Urothelium cell line (cell line): ENCODE results near the gene RAB14.
"Not testable (repeated sequence)": the region's sequence is repeated elsewhere in the genome, so short reads cannot be mapped to it uniquely, and the experiment has no call there.

ENCODE experiments used
- DNase-seq: peaks from one replicate; pipeline ENCODE4 v3.0.0; 2011; ENCODE audit warnings: low spot score, mixed read lengths
- FAIRE-seq: peaks from 2 replicates; lab custom pipeline; 2011; peaks lifted over from hg19 to GRCh38; lab: Jason Lieb, UNC

The RAB14 gene

GRCh38 chr9:121192959-121193640, 8.6 kb downstream of the RAB14 start:
- DNase-seq (no peak), FAIRE-seq (no peak)

- DNase-seq: no peak
- no peak for FAIRE-seq
These were observed 9.2 kb downstream of the RAB14 start for GRCh38 chr9:121192518-121192917.

- no peak for DNase-seq
- FAIRE-seq: no peak
These were observed 10.4 kb downstream of the RAB14 start for GRCh38 chr9:121191235-121191634.

GRCh38 chr9:121189660-121190059, 12.0 kb downstream of the RAB14 start:
- DNase-seq: no peak
- no peak for FAIRE-seq

- DNase-seq: no peak
- FAIRE-seq: no peak
These were observed 12.7 kb downstream of the RAB14 start for GRCh38 chr9:121189006-121189405.

- FAIRE-seq (no peak), DNase-seq (no peak)
These were observed 13.9 kb downstream of the RAB14 start for GRCh38 chr9:121187636-121188305.

GRCh38 chr9:121185774-121186403, 15.8 kb downstream of the RAB14 start:
- FAIRE-seq (no peak), DNase-seq (no peak)

GRCh38 chr9:121185178-121185745, 16.4 kb downstream of the RAB14 start:
- FAIRE-seq: no peak

GRCh38 chr9:121184463-121184862, 17.2 kb downstream of the RAB14 start:
- DNase-seq (no peak), FAIRE-seq (no peak)

More at GRCh38 chr9:121185178-121185745, 16.4 kb downstream of the RAB14 start:
- no peak for DNase-seq

GRCh38 chr9:121183666-121184423, 17.8 kb downstream of the RAB14 start:
- DNase-seq (no peak), FAIRE-seq (no peak)

- DNase-seq: no peak
- FAIRE-seq: no peak
These were observed 18.7 kb downstream of the RAB14 start for GRCh38 chr9:121182989-121183388.

- no peak for DNase-seq
- FAIRE-seq: no peak
These were observed 19.4 kb downstream of the RAB14 start for GRCh38 chr9:121182101-121182836.

GRCh38 chr9:121179930-121180681, 21.6 kb downstream of the RAB14 start:
- no peak for DNase-seq
- no peak for FAIRE-seq

GRCh38 chr9:121179373-121179721, 22.3 kb downstream of the RAB14 start:
- not testable (repeated sequence) for DNase-seq

GRCh38 chr9:121178676-121179372, 22.8 kb downstream of the RAB14 start:
- FAIRE-seq (no peak), DNase-seq (no peak)

More at GRCh38 chr9:121179373-121179721, 22.3 kb downstream of the RAB14 start:
- not testable (repeated sequence) for FAIRE-seq

- DNase-seq (no peak), FAIRE-seq (no peak)
These were observed 28.2 kb downstream of the RAB14 start for GRCh38 chr9:121173501-121173900.

- DNase-seq: no peak
These were observed 28.8 kb downstream of the RAB14 start for GRCh38 chr9:121172726-121173487.

GRCh38 chr9:121171236-121171635, 30.4 kb downstream of the RAB14 start:
- FAIRE-seq (no peak), DNase-seq (no peak)

More at GRCh38 chr9:121172726-121173487, 28.8 kb downstream of the RAB14 start:
- FAIRE-seq: no peak
